ENCODE data around the gene GPANK1.

The GPANK1 gene

GRCh38 chr6:31708224-31708623, 43.4 kb upstream of the GPANK1 start:
- TF ChIP-seq CTCF (conservative IDR thresholded peaks at IDR 0.05; ENCODE audit: low read depth, low read length): no peak
- DNase-seq (ENCODE audit: low read depth): no peak
- no peak overlapping the region for H3K4me3 ChIP-seq (ENCODE audit: low read depth, low read length)

GRCh38 chr6:31707701-31708100, 42.9 kb upstream of the GPANK1 start:
- no peak overlapping the region for H3K4me3 ChIP-seq (ENCODE audit: low read depth, low read length)
- no peak for TF ChIP-seq CTCF (conservative IDR thresholded peaks at IDR 0.05; ENCODE audit: low read depth, low read length)

GRCh38 chr6:31706599-31706998, 41.8 kb upstream of the GPANK1 start, which contains the start of gene LY6G6F:
Gene LY6G6F (plus strand): TSS chr6:31706866. CDS start chr6:31706907, 41 bp downstream.
- H3K4me3 ChIP-seq (ENCODE audit: low read depth, low read length): no peak within 1 kb of the TSS
- no peak for TF ChIP-seq CTCF (conservative IDR thresholded peaks at IDR 0.05; ENCODE audit: low read depth, low read length)
- no peak for DNase-seq (ENCODE audit: low read depth)

More at GRCh38 chr6:31707701-31708100, 42.9 kb upstream of the GPANK1 start:
- no peak for DNase-seq (ENCODE audit: low read depth)

GRCh38 chr6:31705931-31706330, 41.1 kb upstream of the GPANK1 start:
- no peak for TF ChIP-seq CTCF (conservative IDR thresholded peaks at IDR 0.05; ENCODE audit: low read depth, low read length)
- H3K4me3 ChIP-seq (ENCODE audit: low read depth, low read length): no peak overlapping the region
- no peak for DNase-seq (ENCODE audit: low read depth)

GRCh38 chr6:31702819-31703716, 38.3 kb upstream of the GPANK1 start, which contains the start of gene ABHD16A:
Gene ABHD16A (minus strand): TSS chr6:31703324. CDS start chr6:31703281, 43 bp downstream.
- DNase-seq (ENCODE audit: low read depth): peak; percentile 99
- peak within 1 kb of the TSS; percentile 78 for H3K4me3 ChIP-seq (ENCODE audit: low read depth, low read length)
- TF ChIP-seq CTCF (conservative IDR thresholded peaks at IDR 0.05; ENCODE audit: low read depth, low read length): no peak

GRCh38 chr6:31702405-31702818, 37.6 kb upstream of the GPANK1 start:
- peak overlapping the region; percentile 78 for H3K4me3 ChIP-seq (ENCODE audit: low read depth, low read length)
- TF ChIP-seq CTCF (conservative IDR thresholded peaks at IDR 0.05; ENCODE audit: low read depth, low read length): no peak
- DNase-seq (ENCODE audit: low read depth): no peak

Data from choroid plexus epithelial cell (primary cell).